Liver (tissue), 3 donors: ENCODE results near the gene KLK3.

ENCODE experiments used
- CTCF ChIP-seq: fragments of 150-350 bp; IDR thresholded peaks from 2 replicates; pipeline ENCODE4 v1.5.1; 2017; ENCODE audit warnings: improper control_type of control experiment, low read depth, low read length; ENCODE audit not compliant: missing input control
- RAD21 ChIP-seq, 2 donors: IDR thresholded peaks; 2 replicates each; pipeline ENCODE4 v1.6.1; 2016; ENCODE audit warnings: antibody characterized with exemption in 2 of 2, mild to moderate bottlenecking in 2 of 2
- REST ChIP-seq: IDR thresholded peaks from 2 replicates; pipeline ENCODE4 v1.6.1; 2016; ENCODE audit warnings: antibody characterized with exemption, mild to moderate bottlenecking
- SP1 ChIP-seq: IDR thresholded peaks from 2 replicates; pipeline ENCODE4 v1.6.1; 2018; ENCODE audit warnings: antibody characterized with exemption, mild to moderate bottlenecking
- TAF1 ChIP-seq: conservative IDR thresholded peaks from 2 replicates; pipeline ENCODE4 v1.6.1; 2016; ENCODE audit warnings: antibody characterized with exemption, mild to moderate bottlenecking
- donor health status: healthy.
- donor health status: healthy.

- TF ChIP-seq SP1 (no peak), RAD21 (IDR thresholded peaks at IDR 0.05) (no peak), CTCF (no peak), REST (no peak), TAF1 (no peak)
Measured at GRCh38 chr19:50818859-50819472, 35.7 kb upstream of the KLK3 start.
